ENCODE measurements around the gene GIPR.
"Not testable (repeated sequence)": the region's sequence is repeated elsewhere in the genome, so short reads cannot be mapped to it uniquely, and the experiment has no call there.

GIPR gene

GRCh38 chr19:45645631-45646344, 22.2 kb upstream of the GIPR start:
- peak; percentile 68 to 71 for DNase-seq (ENCODE audit: low read depth in 2 of 2)

- DNase-seq (ENCODE audit: low read depth in 2 of 2) = no peak
Measured at GRCh38 chr19:45646345-45646698, 21.7 kb upstream of the GIPR start.

- no peak for DNase-seq (ENCODE audit: low read depth in 2 of 2)
Measured at GRCh38 chr19:45650722-45651121, 17.3 kb upstream of the GIPR start.

GRCh38 chr19:45653634-45654033, 14.4 kb upstream of the GIPR start:
- DNase-seq (ENCODE audit: low read depth in 2 of 2) = no peak

- no peak for DNase-seq (ENCODE audit: low read depth in 2 of 2)
Measured at GRCh38 chr19:45655073-45655472, 12.9 kb upstream of the GIPR start.

GRCh38 chr19:45657520-45658167, 10.4 kb upstream of the GIPR start:
- DNase-seq (ENCODE audit: low read depth in 2 of 2) = no peak

- DNase-seq (ENCODE audit: low read depth in 2 of 2) = no peak
Measured at GRCh38 chr19:45659096-45659729, 8.8 kb upstream of the GIPR start.

GRCh38 chr19:45660636-45661035, 7.4 kb upstream of the GIPR start:
- no peak for DNase-seq (ENCODE audit: low read depth in 2 of 2)

GRCh38 chr19:45663800-45664199, 4.2 kb upstream of the GIPR start:
- DNase-seq (ENCODE audit: low read depth in 2 of 2) = no peak

GRCh38 chr19:45664575-45664974, 3.4 kb upstream of the GIPR start:
- no peak for DNase-seq (ENCODE audit: low read depth in 2 of 2)

- DNase-seq (ENCODE audit: low read depth in 2 of 2) = no peak
Measured at GRCh38 chr19:45668342-45668871, 386 bp downstream of the GIPR start.

- DNase-seq (ENCODE audit: low read depth in 2 of 2) = peak; percentile 59 to 78
Measured at GRCh38 chr19:45670670-45671453, 2.8 kb downstream of the GIPR start.

GRCh38 chr19:45674946-45675345, 6.9 kb downstream of the GIPR start:
- DNase-seq (ENCODE audit: low read depth in 2 of 2) = no peak

GRCh38 chr19:45676851-45677263, 8.8 kb downstream of the GIPR start:
- DNase-seq (ENCODE audit: low read depth in 2 of 2) = peak; percentile 19 to 42

- DNase-seq (ENCODE audit: low read depth in 2 of 2) = peak; percentile 72 to 85
Measured at GRCh38 chr19:45677351-45678230, 9.6 kb downstream of the GIPR start.

GRCh38 chr19:45681391-45682015, 13.5 kb downstream of the GIPR start:
- DNase-seq (ENCODE audit: low read depth in 2 of 2) = peak; percentile 74 to 78

GRCh38 chr19:45682117-45682516, 14.1 kb downstream of the GIPR start:
- DNase-seq (ENCODE audit: low read depth in 2 of 2) = no peak

- no peak for DNase-seq (ENCODE audit: low read depth in 2 of 2)
Measured at GRCh38 chr19:45682908-45683307, 14.9 kb downstream of the GIPR start.

- DNase-seq (ENCODE audit: low read depth in 2 of 2) = not testable (repeated sequence)
Measured at GRCh38 chr19:45685045-45685444, 17.0 kb downstream of the GIPR start.

GRCh38 chr19:45687599-45687998, 19.6 kb downstream of the GIPR start:
- DNase-seq (ENCODE audit: low read depth in 2 of 2) = no peak

Data from stimulated activated CD8-positive, alpha-beta memory T cell treated with anti-CD3 and anti-CD28 coated beads, Interleukin-2, amount 100 ng/mL, for 48 hours (primary cell).